Measurements from ENCODE around the gene PLCL1.

Gene PLCL1

DNA sequence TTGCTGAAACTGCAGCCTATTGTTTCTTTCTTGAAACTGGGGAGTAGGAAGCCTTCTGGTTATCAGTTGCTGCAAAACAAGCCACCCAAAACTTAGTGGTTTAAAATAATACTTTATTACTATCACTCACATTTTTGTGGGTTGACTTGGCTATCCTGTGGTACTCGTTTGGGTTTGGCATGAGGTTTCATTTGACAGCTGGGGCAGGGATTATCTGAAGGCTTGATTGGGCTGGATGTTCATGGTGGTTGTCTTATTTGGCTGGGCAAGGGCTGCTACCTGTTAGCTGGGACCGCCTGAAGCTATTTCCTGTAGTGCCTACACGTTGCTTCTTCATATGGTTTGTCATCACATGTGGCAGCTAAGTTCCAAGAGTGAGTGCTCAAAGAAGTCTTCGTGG is 122.3 kb downstream of the PLCL1 start:
- no peak overlapping the region for H3K4me3 ChIP-seq (ENCODE audit: low read length)
- no peak for TF ChIP-seq ZNF274 (IDR thresholded peaks at IDR 0.05; ENCODE audit: low read depth, low read length)

GRCh38 chr2:197927994-197928393 is 123.6 kb downstream of the PLCL1 start:
- TF ChIP-seq ZNF274 (IDR thresholded peaks at IDR 0.05; ENCODE audit: low read depth, low read length), result no peak
- H3K4me3 ChIP-seq (ENCODE audit: low read length), result no peak overlapping the region

DNA sequence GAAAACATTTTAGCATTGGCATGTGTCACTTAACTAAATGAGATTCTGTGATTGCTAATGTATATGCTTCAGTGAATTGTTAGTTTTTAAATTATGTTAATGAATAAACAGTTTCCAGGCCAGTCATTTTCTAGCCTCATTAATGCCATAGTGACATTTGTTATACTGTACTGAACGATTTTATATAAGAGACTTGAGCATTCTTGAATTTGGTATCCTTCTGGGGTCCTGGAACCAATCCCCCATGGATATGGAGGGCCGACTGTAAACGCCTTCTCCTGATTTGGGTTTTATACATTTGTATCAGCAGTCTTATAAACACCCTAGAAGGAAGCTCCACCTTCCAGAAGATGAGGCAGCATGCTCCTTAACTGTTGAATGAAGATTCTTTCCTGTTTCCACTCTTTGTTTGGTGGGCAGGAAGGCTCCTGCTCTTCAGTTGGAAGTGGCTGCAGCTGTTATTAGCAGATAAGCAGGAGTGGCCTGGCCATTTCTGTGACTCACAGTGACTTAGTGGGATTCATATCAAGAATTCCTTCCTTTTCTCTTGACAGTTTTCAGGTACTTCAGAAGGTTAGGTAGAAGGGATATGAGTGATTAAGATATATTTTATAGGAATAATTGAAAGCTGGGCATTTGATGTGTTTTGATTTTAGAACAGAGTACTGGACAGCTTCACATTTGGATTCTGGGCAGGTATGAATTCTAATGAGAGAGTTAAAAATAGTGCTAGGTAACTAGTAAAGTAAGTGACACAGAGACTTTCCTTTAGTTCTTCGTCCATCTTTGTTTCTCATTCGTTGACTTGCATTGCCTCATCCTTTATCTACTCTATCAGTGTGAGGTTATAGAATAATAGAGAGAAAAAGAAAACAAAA is 124.9 kb downstream of the PLCL1 start:
- H3K4me3 ChIP-seq (ENCODE audit: low read length), result no peak overlapping the region
- TF ChIP-seq ZNF274 (IDR thresholded peaks at IDR 0.05; ENCODE audit: low read depth, low read length), result no peak

- TF ChIP-seq ZNF274 (IDR thresholded peaks at IDR 0.05; ENCODE audit: low read depth, low read length), result no peak
- H3K4me3 ChIP-seq (ENCODE audit: low read length), result no peak overlapping the region
Observed at GRCh38 chr2:197929886-197930227, 125.5 kb downstream of the PLCL1 start.

DNA sequence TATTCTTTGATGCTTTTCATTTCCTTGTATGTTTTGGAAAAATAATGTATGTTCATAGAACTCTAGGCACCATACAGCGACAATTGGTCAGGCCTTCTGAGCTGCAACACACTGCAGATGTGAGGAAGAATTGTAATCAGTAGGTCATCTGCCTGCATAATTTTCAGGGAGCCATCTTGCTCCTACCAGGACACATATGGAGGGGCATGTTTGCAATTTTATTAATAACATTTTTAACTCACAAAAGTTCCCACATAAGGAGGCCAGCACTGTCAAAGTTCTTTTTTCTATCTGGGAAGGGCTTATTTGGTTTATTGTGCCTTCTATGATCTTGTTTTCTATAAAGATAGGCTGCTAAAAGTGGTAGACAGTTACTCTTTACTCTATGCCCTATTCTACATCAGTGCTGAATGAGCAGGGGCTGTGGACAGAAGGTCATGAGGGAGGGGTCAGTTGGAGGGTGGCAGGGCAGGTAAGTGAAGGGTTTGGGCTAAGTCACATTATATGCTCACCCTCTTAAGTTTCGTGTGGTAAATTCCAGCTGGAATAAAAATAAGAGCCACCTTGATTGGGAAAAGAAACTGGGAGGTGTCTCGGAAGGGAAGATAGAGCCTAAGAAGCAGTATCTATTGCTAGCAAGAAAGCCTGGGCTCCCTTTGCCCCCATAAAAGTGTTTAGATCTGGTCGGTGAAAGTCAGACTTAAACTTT is 126.3 kb downstream of the PLCL1 start:
- H3K4me3 ChIP-seq (ENCODE audit: low read length), result no peak overlapping the region
- no peak for TF ChIP-seq ZNF274 (IDR thresholded peaks at IDR 0.05; ENCODE audit: low read depth, low read length)

GRCh38 chr2:197931661-197932312 is 127.4 kb downstream of the PLCL1 start:
- H3K4me3 ChIP-seq (ENCODE audit: low read length), result no peak overlapping the region
- no peak for TF ChIP-seq ZNF274 (IDR thresholded peaks at IDR 0.05; ENCODE audit: low read depth, low read length)

GRCh38 chr2:197932374-197932773 is 128.0 kb downstream of the PLCL1 start:
- H3K4me3 ChIP-seq (ENCODE audit: low read length), result no peak overlapping the region

GRCh38 chr2:197934261-197934933 is 130.0 kb downstream of the PLCL1 start:
- no peak overlapping the region for H3K4me3 ChIP-seq (ENCODE audit: low read length)
- TF ChIP-seq ZNF274 (IDR thresholded peaks at IDR 0.05; ENCODE audit: low read depth, low read length), result no peak

More at GRCh38 chr2:197932374-197932773, 128.0 kb downstream of the PLCL1 start:
- TF ChIP-seq ZNF274 (IDR thresholded peaks at IDR 0.05; ENCODE audit: low read depth, low read length), result no peak

- no peak overlapping the region for H3K4me3 ChIP-seq (ENCODE audit: low read length)
- no peak for TF ChIP-seq ZNF274 (IDR thresholded peaks at IDR 0.05; ENCODE audit: low read depth, low read length)
Observed at GRCh38 chr2:197934934-197935289, 130.5 kb downstream of the PLCL1 start.

- TF ChIP-seq ZNF274 (IDR thresholded peaks at IDR 0.05; ENCODE audit: low read depth, low read length), result no peak
- H3K4me3 ChIP-seq (ENCODE audit: low read length), result no peak overlapping the region
Observed at GRCh38 chr2:197937814-197938213, 133.4 kb downstream of the PLCL1 start.

GRCh38 chr2:197938555-197938954 is 134.2 kb downstream of the PLCL1 start:
- H3K4me3 ChIP-seq (ENCODE audit: low read length), result no peak overlapping the region
- TF ChIP-seq ZNF274 (IDR thresholded peaks at IDR 0.05; ENCODE audit: low read depth, low read length), result no peak

GRCh38 chr2:197939787-197940186 is 135.4 kb downstream of the PLCL1 start:
- TF ChIP-seq ZNF274 (IDR thresholded peaks at IDR 0.05; ENCODE audit: low read depth, low read length), result no peak
- H3K4me3 ChIP-seq (ENCODE audit: low read length), result no peak overlapping the region

GRCh38 chr2:197940382-197940781 is 136.0 kb downstream of the PLCL1 start:
- H3K4me3 ChIP-seq (ENCODE audit: low read length), result no peak overlapping the region
- TF ChIP-seq ZNF274 (IDR thresholded peaks at IDR 0.05; ENCODE audit: low read depth, low read length), result no peak

DNA sequence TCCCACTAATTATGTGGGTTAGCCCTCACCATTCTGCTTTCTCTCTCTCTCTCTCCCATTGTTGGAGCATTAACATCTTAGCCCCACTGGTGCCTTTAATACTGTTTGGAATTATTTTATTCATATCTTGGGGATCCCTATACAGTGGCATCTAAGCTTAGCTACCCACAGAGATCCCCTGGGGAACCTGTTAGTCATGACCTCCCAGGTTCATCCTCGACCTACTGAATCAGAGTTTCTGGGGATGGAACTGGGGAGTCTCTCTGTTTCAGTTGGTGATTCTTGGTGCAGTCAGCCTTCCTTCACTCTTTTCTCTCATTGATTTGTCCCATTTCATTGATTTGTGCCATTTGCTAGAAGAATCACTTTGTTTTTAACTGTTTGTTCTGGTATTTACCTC is 137.3 kb downstream of the PLCL1 start:
- TF ChIP-seq ZNF274 (IDR thresholded peaks at IDR 0.05; ENCODE audit: low read depth, low read length), result no peak
- H3K4me3 ChIP-seq (ENCODE audit: low read length), result no peak overlapping the region

Measured in GM08714 (cell line).